HUES6 (cell line): ENCODE measurements around the gene EIF2B2.
"Not testable (repeated sequence)": the region's sequence is repeated elsewhere in the genome, so short reads cannot be mapped to it uniquely, and the experiment has no call there.

Experiments
- H3K27ac ChIP-seq: 2 replicates; pipeline ENCODE4 v1.7.0; 2013; ENCODE audit warnings: low read depth, mild to moderate bottlenecking, low read length, inconsistent platforms
- H3K27me3 ChIP-seq: 2 replicates; pipeline ENCODE4 v1.6.1; 2013; ENCODE audit warnings: low read length; ENCODE audit not compliant: control insufficient read depth, insufficient read depth
- H3K36me3 ChIP-seq: 2 replicates; pipeline ENCODE4 v1.6.1; 2013; ENCODE audit warnings: low read length; ENCODE audit not compliant: control insufficient read depth, insufficient read depth
- H3K4me1 ChIP-seq: 2 replicates; pipeline ENCODE4 v1.6.1; 2013; ENCODE audit warnings: low read length; ENCODE audit not compliant: control insufficient read depth, insufficient read depth
- H3K4me3 ChIP-seq: 2 replicates; pipeline ENCODE4 v1.5.1; 2013; ENCODE audit warnings: low read depth, low read length
- H3K9ac ChIP-seq: one replicate; pipeline ENCODE4 v1.6.1; 2013; ENCODE audit warnings: mild to moderate bottlenecking, low read length
- H3K9me3 ChIP-seq: 2 replicates; pipeline ENCODE4 v1.6.1; 2013; ENCODE audit warnings: low read depth, low read length; ENCODE audit not compliant: control insufficient read depth, insufficient read depth

Gene EIF2B2

GRCh38 chr14:74995781-74996180 is 6.9 kb upstream of the EIF2B2 start:
- not testable (repeated sequence) for H3K9ac ChIP-seq, H3K9me3 ChIP-seq, H3K27me3 ChIP-seq, H3K36me3 ChIP-seq, H3K27ac ChIP-seq, H3K4me3 ChIP-seq, H3K4me1 ChIP-seq

- no peak overlapping the region for H3K4me3 ChIP-seq
- no peak overlapping the region for H3K9ac ChIP-seq
- peaks cover 15% of the 10 kb centered on the region for H3K36me3 ChIP-seq
- H3K4me1 ChIP-seq, result peaks cover 11% of the 10 kb centered on the region; the same call in 1 of the 2 replicates
- no peaks in the 10 kb centered on the region for H3K27me3 ChIP-seq
- H3K9me3 ChIP-seq, result no peaks in the 10 kb centered on the region
- H3K27ac ChIP-seq, result no peak overlapping the region
Observed at GRCh38 chr14:75001261-75001660, 1.5 kb upstream of the EIF2B2 start.

- no peak overlapping the region for H3K9ac ChIP-seq
- H3K4me1 ChIP-seq, result peaks cover 11% of the 10 kb centered on the region; the same call in 1 of the 2 replicates
- peaks cover 21% of the 10 kb centered on the region for H3K36me3 ChIP-seq
- no peaks in the 10 kb centered on the region for H3K27me3 ChIP-seq
- H3K27ac ChIP-seq, result no peak overlapping the region
- H3K4me3 ChIP-seq, result peak overlapping the region; percentile 95
- no peaks in the 10 kb centered on the region for H3K9me3 ChIP-seq
Observed at GRCh38 chr14:75001899-75002298, 822 bp upstream of the EIF2B2 start.

GRCh38 chr14:75003250-75004027 is 718 bp downstream of the EIF2B2 start:
- H3K36me3 ChIP-seq, result peaks cover 36% of the 10 kb centered on the region
- peak overlapping the region; percentile 95 for H3K4me3 ChIP-seq
- H3K9me3 ChIP-seq, result no peaks in the 10 kb centered on the region
- peak overlapping the region; percentile 42; the same call in 1 of the 2 replicates for H3K27ac ChIP-seq
- peak overlapping the region; percentile 88 for H3K9ac ChIP-seq
- H3K4me1 ChIP-seq, result peaks cover 11% of the 10 kb centered on the region; the same call in 1 of the 2 replicates
- no peaks in the 10 kb centered on the region for H3K27me3 ChIP-seq

GRCh38 chr14:75005357-75005756 is 2.6 kb downstream of the EIF2B2 start:
- peaks cover 11% of the 10 kb centered on the region; the same call in 1 of the 2 replicates for H3K4me1 ChIP-seq
- H3K36me3 ChIP-seq, result peaks cover 52% of the 10 kb centered on the region
- H3K9me3 ChIP-seq, result no peaks in the 10 kb centered on the region
- H3K4me3 ChIP-seq, result no peak overlapping the region
- H3K27me3 ChIP-seq, result no peaks in the 10 kb centered on the region
- no peak overlapping the region for H3K9ac ChIP-seq
- no peak overlapping the region for H3K27ac ChIP-seq

- peaks cover 1% of the 10 kb centered on the region; the same call in 1 of the 2 replicates for H3K4me1 ChIP-seq
- H3K4me3 ChIP-seq, result no peak overlapping the region
- no peak overlapping the region for H3K27ac ChIP-seq
- peaks cover 72% of the 10 kb centered on the region for H3K36me3 ChIP-seq
- no peaks in the 10 kb centered on the region for H3K27me3 ChIP-seq
- H3K9me3 ChIP-seq, result no peaks in the 10 kb centered on the region
- H3K9ac ChIP-seq, result no peak overlapping the region
Observed at GRCh38 chr14:75009176-75009575, 6.5 kb downstream of the EIF2B2 start.

GRCh38 chr14:75010472-75011093 is 7.9 kb downstream of the EIF2B2 start:
- H3K9me3 ChIP-seq, result no peaks in the 10 kb centered on the region
- H3K4me3 ChIP-seq, result no peak overlapping the region
- H3K9ac ChIP-seq, result no peak overlapping the region
- no peak overlapping the region for H3K27ac ChIP-seq
- no peaks in the 10 kb centered on the region for H3K27me3 ChIP-seq
- H3K4me1 ChIP-seq, result no peaks in the 10 kb centered on the region
- peaks cover 79% of the 10 kb centered on the region for H3K36me3 ChIP-seq

- no peaks in the 10 kb centered on the region for H3K4me1 ChIP-seq
- no peak overlapping the region for H3K9ac ChIP-seq
- H3K27me3 ChIP-seq, result no peaks in the 10 kb centered on the region
- H3K4me3 ChIP-seq, result no peak overlapping the region
- no peaks in the 10 kb centered on the region for H3K9me3 ChIP-seq
- H3K36me3 ChIP-seq, result peaks cover 79% of the 10 kb centered on the region
- H3K27ac ChIP-seq, result no peak overlapping the region
Observed at GRCh38 chr14:75011356-75011994, 8.8 kb downstream of the EIF2B2 start.

GRCh38 chr14:75013290-75013689 is 10.6 kb downstream of the EIF2B2 start:
- H3K27ac ChIP-seq, result no peak overlapping the region
- H3K36me3 ChIP-seq, result peaks cover 71% of the 10 kb centered on the region

GRCh38 chr14:75015496-75015895 is 12.8 kb downstream of the EIF2B2 start:
- peaks cover 66% of the 10 kb centered on the region for H3K36me3 ChIP-seq

More at GRCh38 chr14:75013290-75013689, 10.6 kb downstream of the EIF2B2 start:
- Histone ChIP-seq H3K9ac (no peak overlapping the region), H3K9me3 (no peaks in the 10 kb centered on the region), H3K27me3 (no peaks in the 10 kb centered on the region), H3K4me1 (no peaks in the 10 kb centered on the region), H3K4me3 (no peak overlapping the region)

GRCh38 chr14:75016815-75017214 is 14.1 kb downstream of the EIF2B2 start:
- Histone ChIP-seq H3K27ac (no peak overlapping the region), H3K36me3 (peaks cover 64% of the 10 kb centered on the region), H3K4me3 (no peak overlapping the region), H3K9ac (no peak overlapping the region), H3K9me3 (no peaks in the 10 kb centered on the region), H3K27me3 (no peaks in the 10 kb centered on the region), H3K4me1 (no peaks in the 10 kb centered on the region)

More at GRCh38 chr14:75015496-75015895, 12.8 kb downstream of the EIF2B2 start:
- H3K9me3 ChIP-seq, result no peaks in the 10 kb centered on the region
- no peaks in the 10 kb centered on the region for H3K27me3 ChIP-seq
- no peak overlapping the region for H3K27ac ChIP-seq
- no peaks in the 10 kb centered on the region for H3K4me1 ChIP-seq
- no peak overlapping the region for H3K9ac ChIP-seq
- no peak overlapping the region for H3K4me3 ChIP-seq
